IMR-90 (cell line): ENCODE data around the gene KIR3DL3.
"Not testable (repeated sequence)": the region's sequence is repeated elsewhere in the genome, so short reads cannot be mapped to it uniquely, and the experiment has no call there.

ENCODE experiments used
- CEBPB ChIP-seq: IDR thresholded peaks from 2 replicates; pipeline ENCODE4 v1.6.1; 2012; ENCODE audit warnings: low read depth, low read length, improper control_type of control experiment
- CHD1 ChIP-seq: IDR thresholded peaks from 2 replicates; pipeline ENCODE4 v1.6.1; 2012; ENCODE audit warnings: low read depth, low read length, improper control_type of control experiment
- CTCF ChIP-seq: conservative IDR thresholded peaks from 2 replicates; pipeline ENCODE4 v1.5.1; 2012; ENCODE audit warnings: mild to moderate bottlenecking, low read depth, low read length, improper control_type of control experiment
- ELK1 ChIP-seq: fragments of 150-350 bp; IDR thresholded peaks from 2 replicates; pipeline ENCODE4 v1.6.1; 2016; ENCODE audit warnings: low read depth, mild to moderate bottlenecking, low read length, moderate library complexity, borderline replicate concordance
- MAFK ChIP-seq: IDR thresholded peaks from 2 replicates; pipeline ENCODE4 v1.6.1; 2012; ENCODE audit warnings: low read depth, low read length, improper control_type of control experiment
- MAZ ChIP-seq: IDR thresholded peaks from 2 replicates; pipeline ENCODE4 v1.6.1; 2012; ENCODE audit warnings: low read depth, mild to moderate bottlenecking, low read length, improper control_type of control experiment, moderate library complexity, borderline replicate concordance
- MXI1 ChIP-seq: IDR thresholded peaks from 2 replicates; pipeline ENCODE4 v1.6.1; 2012; ENCODE audit warnings: low read depth, mild to moderate bottlenecking, low read length, moderate library complexity, borderline replicate concordance
- POLR2A ChIP-seq: IDR thresholded peaks from 2 replicates; pipeline ENCODE4 v1.6.1; 2012; ENCODE audit warnings: mild to moderate bottlenecking, low read depth, low read length
- RCOR1 ChIP-seq: IDR thresholded peaks from 2 replicates; pipeline ENCODE4 v1.6.1; 2012; ENCODE audit warnings: mild to moderate bottlenecking, low read length, improper control_type of control experiment; ENCODE audit not compliant: insufficient replicate concordance
- RFX5 ChIP-seq: IDR thresholded peaks from 2 replicates; pipeline ENCODE4 v1.8.0; 2012; ENCODE audit warnings: low read depth, mild to moderate bottlenecking, low read length, moderate library complexity

- not testable (repeated sequence) for TF ChIP-seq CTCF, MAFK, RFX5, POLR2A, CEBPB, ELK1, RCOR1, MXI1, MAZ, CHD1
Measured at GRCh38 chr19:54697716-54698115, 26.5 kb upstream of the KIR3DL3 start.
